ENCODE data around the gene URI1. TPM values are rescaled to one million over a fixed set of nuclear protein-coding genes. Genes with fewer than 3 reads are reported as not detected.
A peak's percentile ranks its signal among the peaks of the same experiment; 100 is the strongest.
"Not testable (repeated sequence)": the region's sequence is repeated elsewhere in the genome, so short reads cannot be mapped to it uniquely, and the experiment has no call there.

The URI1 gene
- polyA plus RNA-seq, 6 donors from 2014 or later: 11.9 to 24.1 (median 17.4) TPM

- ATAC-seq (ENCODE audit: low read depth in 2 of 2) (no peak), DNase-seq (no peak)
- Mint-ChIP-seq H3K9me3 (peaks cover 0 to 8% (median 0%) of the 10 kb centered on the region in 7 donors), H3K27ac (no peak overlapping the region), H3K4me3 (no peak overlapping the region), H3K4me1 (peaks cover 22 to 29% (median 23%) of the 10 kb centered on the region in 3 donors), H3K36me3 (peaks cover 0 to 12% of the 10 kb centered on the region in 2 donors), H3K27me3 (no peaks in the 10 kb centered on the region)
Measured at GRCh38 chr19:30020189-30020588, 78.2 kb downstream of the URI1 start.

- no peaks in the 10 kb centered on the region for H3K27me3 Mint-ChIP-seq
- H3K27ac Mint-ChIP-seq: peak overlapping the region in 3 of 6 donors; percentile 6 to 34 (median 24)
- ATAC-seq (ENCODE audit: low read depth in 2 of 2) (no peak), DNase-seq (no peak)
- peaks cover 13 to 25% (median 21%) of the 10 kb centered on the region in 3 donors for H3K4me1 Mint-ChIP-seq
- H3K9me3 Mint-ChIP-seq: peaks cover 0 to 8% (median 0%) of the 10 kb centered on the region in 7 donors
- H3K4me3 Mint-ChIP-seq: no peak overlapping the region
- H3K36me3 Mint-ChIP-seq: peaks cover 0 to 12% of the 10 kb centered on the region in 2 donors
Measured at GRCh38 chr19:30022659-30023058, 80.6 kb downstream of the URI1 start.

- Mint-ChIP-seq H3K4me3 (peak overlapping the region in 1 of 8 donors; percentile 24), H3K27ac (peak overlapping the region in 3 of 6 donors; percentile 34 to 78 (median 71)), H3K9me3 (peaks cover 0 to 8% (median 0%) of the 10 kb centered on the region in 7 donors), H3K27me3 (no peaks in the 10 kb centered on the region), H3K4me1 (peaks cover 13 to 18% (median 16%) of the 10 kb centered on the region in 3 donors), H3K36me3 (peaks cover 0 to 12% of the 10 kb centered on the region in 2 donors)
- no peak for DNase-seq
- peak in 1 of 2 donors; percentile 35 for ATAC-seq (ENCODE audit: low read depth in 2 of 2)
Measured at GRCh38 chr19:30023330-30023729, 81.3 kb downstream of the URI1 start.

- H3K27ac Mint-ChIP-seq: no peak overlapping the region
- ATAC-seq (ENCODE audit: low read depth in 2 of 2): no peak
- H3K27me3 Mint-ChIP-seq: no peaks in the 10 kb centered on the region
- no peak overlapping the region for H3K4me3 Mint-ChIP-seq
- H3K36me3 Mint-ChIP-seq: peaks cover 0 to 14% of the 10 kb centered on the region in 2 donors
- peaks cover 13 to 16% (median 15%) of the 10 kb centered on the region in 3 donors for H3K4me1 Mint-ChIP-seq
- no peak for DNase-seq
- H3K9me3 Mint-ChIP-seq: peaks cover 0 to 8% (median 0%) of the 10 kb centered on the region in 7 donors
Measured at GRCh38 chr19:30024091-30024490, 82.1 kb downstream of the URI1 start.

GRCh38 chr19:30026933-30027332 lies 84.9 kb downstream of the URI1 start:
- Mint-ChIP-seq H3K27me3 (no peaks in the 10 kb centered on the region), H3K4me1 (peaks cover 13 to 35% (median 18%) of the 10 kb centered on the region in 3 donors), H3K27ac (no peak overlapping the region), H3K36me3 (peaks cover 10 to 37% of the 10 kb centered on the region in 2 donors), H3K4me3 (no peak overlapping the region), H3K9me3 (peaks cover 0 to 8% (median 0%) of the 10 kb centered on the region in 7 donors)
- DNase-seq (no peak), ATAC-seq (ENCODE audit: low read depth in 2 of 2) (no peak)

GRCh38 chr19:30028118-30028991 lies 86.3 kb downstream of the URI1 start:
- Mint-ChIP-seq H3K27ac (peak overlapping the region in 1 of 6 donors; percentile 26), H3K9me3 (peaks cover 0 to 9% (median 3%) of the 10 kb centered on the region in 7 donors), H3K27me3 (no peaks in the 10 kb centered on the region), H3K36me3 (peaks cover 15 to 37% of the 10 kb centered on the region in 2 donors), H3K4me3 (no peak overlapping the region), H3K4me1 (peaks cover 8 to 34% (median 22%) of the 10 kb centered on the region in 3 donors)
- no peak for ATAC-seq (ENCODE audit: low read depth in 2 of 2)
- DNase-seq: no peak

GRCh38 chr19:30028992-30029343 lies 86.9 kb downstream of the URI1 start:
- H3K27me3 Mint-ChIP-seq: no peaks in the 10 kb centered on the region
- H3K27ac Mint-ChIP-seq: no peak overlapping the region
- no peak for DNase-seq

GRCh38 chr19:30029721-30030510 lies 87.9 kb downstream of the URI1 start:
- ATAC-seq (ENCODE audit: low read depth in 2 of 2): no peak
- Mint-ChIP-seq H3K27ac (no peak overlapping the region), H3K4me1 (peaks cover 0 to 30% (median 17%) of the 10 kb centered on the region in 3 donors), H3K4me3 (no peak overlapping the region), H3K36me3 (peaks cover 27 to 47% of the 10 kb centered on the region in 2 donors), H3K27me3 (no peaks in the 10 kb centered on the region), H3K9me3 (peaks cover 5 to 18% (median 10%) of the 10 kb centered on the region in 7 donors)
- DNase-seq: no peak

More at GRCh38 chr19:30028992-30029343, 86.9 kb downstream of the URI1 start:
- H3K36me3 Mint-ChIP-seq: peaks cover 18 to 38% of the 10 kb centered on the region in 2 donors
- H3K9me3 Mint-ChIP-seq: peaks cover 0 to 9% (median 2%) of the 10 kb centered on the region in 7 donors
- H3K4me3 Mint-ChIP-seq: no peak overlapping the region
- ATAC-seq (ENCODE audit: low read depth in 2 of 2): no peak
- H3K4me1 Mint-ChIP-seq: peaks cover 2 to 27% (median 17%) of the 10 kb centered on the region in 3 donors

- DNase-seq (no peak), ATAC-seq (ENCODE audit: low read depth in 2 of 2) (no peak)
- Mint-ChIP-seq H3K4me1 (peaks cover 0 to 24% (median 14%) of the 10 kb centered on the region in 3 donors), H3K4me3 (no peak overlapping the region), H3K27ac (no peak overlapping the region), H3K9me3 (peaks cover 13 to 36% (median 24%) of the 10 kb centered on the region in 7 donors), H3K36me3 (peaks cover 58 to 81% of the 10 kb centered on the region in 2 donors), H3K27me3 (no peaks in the 10 kb centered on the region)
Measured at GRCh38 chr19:30034321-30034720, 92.3 kb downstream of the URI1 start.

- peaks cover 0 to 16% (median 10%) of the 10 kb centered on the region in 3 donors for H3K4me1 Mint-ChIP-seq
- H3K36me3 Mint-ChIP-seq: peaks cover 54 to 79% of the 10 kb centered on the region in 2 donors
Measured at GRCh38 chr19:30036154-30037129, 94.4 kb downstream of the URI1 start.

GRCh38 chr19:30037835-30038234 lies 95.8 kb downstream of the URI1 start:
- ATAC-seq (ENCODE audit: low read depth in 2 of 2): no peak
- Mint-ChIP-seq H3K27ac (no peak overlapping the region), H3K4me3 (no peak overlapping the region), H3K9me3 (peaks cover 14 to 52% (median 31%) of the 10 kb centered on the region in 7 donors), H3K4me1 (peaks cover 0 to 17% (median 4%) of the 10 kb centered on the region in 3 donors), H3K27me3 (no peaks in the 10 kb centered on the region), H3K36me3 (peaks cover 58 to 78% of the 10 kb centered on the region in 2 donors)
- no peak for DNase-seq

More at GRCh38 chr19:30036154-30037129, 94.4 kb downstream of the URI1 start:
- H3K27me3 Mint-ChIP-seq: no peaks in the 10 kb centered on the region
- DNase-seq: no peak
- peaks cover 14 to 48% (median 31%) of the 10 kb centered on the region in 7 donors for H3K9me3 Mint-ChIP-seq
- H3K27ac Mint-ChIP-seq: peak overlapping the region in 2 of 6 donors; percentile 5
- no peak overlapping the region for H3K4me3 Mint-ChIP-seq
- no peak for ATAC-seq (ENCODE audit: low read depth in 2 of 2)

- H3K4me3 Mint-ChIP-seq; H3K4me1 Mint-ChIP-seq; DNase-seq; H3K27me3 Mint-ChIP-seq; ATAC-seq (ENCODE audit: low read depth in 2 of 2): not testable (repeated sequence)
- Mint-ChIP-seq H3K36me3 (peaks cover 26 to 38% of the 10 kb centered on the region in 2 donors), H3K27ac (peak overlapping the region in 1 of 6 donors; percentile 89), H3K9me3 (peaks cover 4 to 31% (median 15%) of the 10 kb centered on the region in 7 donors)
Measured at GRCh38 chr19:30041931-30042330, 99.9 kb downstream of the URI1 start.

All from naive B cell (primary cell).